ENCODE data around the gene SLC35G3.

- no peak for TF ChIP-seq POLR2A (IDR thresholded peaks at IDR 0.05)
- TF ChIP-seq POLR2AphosphoS5 (IDR thresholded peaks at IDR 0.05): no peak
These were observed 39.7 kb downstream of the SLC35G3 start for GRCh38 chr17:35154196-35155165.

Measured in stomach (tissue), 4 donors.